CD14-positive monocyte (primary cell): ENCODE data around the gene PCDHB13. TPM values are rescaled to one million over a fixed set of nuclear protein-coding genes. Genes with fewer than 3 reads are reported as not detected.
A peak's percentile ranks its signal among the peaks of the same experiment; 100 is the strongest.
"Not testable (repeated sequence)": the region's sequence is repeated elsewhere in the genome, so short reads cannot be mapped to it uniquely, and the experiment has no call there.

ENCODE experiments used
- DNase-seq, 3 donors: peaks; one replicate each; pipeline ENCODE4 v3.0.0-alpha.2; 2011 to 2022
- H2AFZ ChIP-seq: 2 replicates; pipeline ENCODE4 v1.6.0; 2012; ENCODE audit warnings: mild to moderate bottlenecking, low read depth, low read length, inconsistent platforms; ENCODE audit not compliant: insufficient read depth, poor library complexity, severe bottlenecking
- H3K27ac ChIP-seq, 2 donors: 1 replicate in 1 of 2; 2 replicates in 1 of 2; pipeline ENCODE4 v1.5.1; 2012 to 2013; ENCODE audit warnings: low read length in 2 of 2, control low read depth in 1 of 2, inconsistent platforms in 1 of 2, low read depth in 1 of 2, mild to moderate bottlenecking in 1 of 2
- H3K27me3 ChIP-seq, 2 donors: one replicate each; pipeline versions ENCODE4 v1.6.0 to v1.6.1; 2011 to 2013; ENCODE audit warnings: low read length in 2 of 2; ENCODE audit not compliant: control insufficient read depth in 2 of 2, insufficient read depth in 2 of 2
- H3K36me3 ChIP-seq, 2 donors: replicated peaks in 1 of 2; 1 replicate in 1 of 2; 2 replicates in 1 of 2; pipeline versions ENCODE4 v1.5.1 to v1.6.1; 2012 to 2013; ENCODE audit warnings: low read length in 2 of 2, control low read depth in 1 of 2, inconsistent platforms in 1 of 2, mild to moderate bottlenecking in 1 of 2; ENCODE audit not compliant: insufficient read depth in 2 of 2, control insufficient read depth in 1 of 2
- H3K4me1 ChIP-seq, 2 donors: 1 replicate in 1 of 2; 2 replicates in 1 of 2; pipeline versions ENCODE4 v1.5.1 to v1.6.1; 2012 to 2013; ENCODE audit warnings: low read length in 2 of 2, control low read depth in 1 of 2, inconsistent platforms in 1 of 2, mild to moderate bottlenecking in 1 of 2, moderate library complexity in 1 of 2; ENCODE audit not compliant: insufficient read depth in 2 of 2, control insufficient read depth in 1 of 2
- H3K4me2 ChIP-seq: replicated peaks from 2 replicates; pipeline ENCODE3; 2012; ENCODE audit warnings: low read length, moderate library complexity, mild to moderate bottlenecking; ENCODE audit not compliant: poor library complexity, severe bottlenecking; ENCODE audit errors: extremely low read depth
- H3K4me3 ChIP-seq, 3 experiments: fragments of 200-600 bp in 1 of 3; sonication (generic) in 1 of 3; replicated peaks in 1 of 3; 1 replicate in 2 of 3; 2 replicates in 1 of 3; pipeline ENCODE4 v1.5.1; 2011 to 2013; ENCODE audit warnings: low read length in 3 of 3, mild to moderate bottlenecking in 3 of 3, control low read depth in 2 of 3, low read depth in 2 of 3, inconsistent platforms in 1 of 3, moderate library complexity in 1 of 3
- H3K79me2 ChIP-seq: 2 replicates; pipeline ENCODE4 v1.6.0; 2012; ENCODE audit warnings: mild to moderate bottlenecking, control low read depth, inconsistent platforms, low read length, moderate library complexity; ENCODE audit not compliant: insufficient read depth
- H3K9ac ChIP-seq: 2 replicates; pipeline ENCODE4 v1.6.0; 2017; ENCODE audit warnings: low read length, mild to moderate bottlenecking; ENCODE audit not compliant: insufficient read depth, poor library complexity, severe bottlenecking
- H3K9me3 ChIP-seq, 2 donors: replicated peaks in 1 of 2; 1 replicate in 1 of 2; 2 replicates in 1 of 2; pipeline versions ENCODE4 v1.5.1 to v1.6.1; 2012 to 2013; ENCODE audit warnings: low read length in 2 of 2, control low read depth in 1 of 2; ENCODE audit not compliant: control insufficient read depth in 1 of 2, insufficient read depth in 1 of 2
- H4K20me1 ChIP-seq: 2 replicates; pipeline ENCODE4 v1.6.0; 2012; ENCODE audit warnings: mild to moderate bottlenecking, low read length, control low read depth, moderate library complexity; ENCODE audit not compliant: insufficient read depth
- H3K27ac Mint-ChIP-seq, 7 donors: one replicate each; pipeline ENCODE4 v1.8.0; 2020; ENCODE audit warnings: mild to moderate bottlenecking in 7 of 7, mixed read lengths in 7 of 7, moderate library complexity in 6 of 7, inconsistent platforms in 2 of 7
- H3K27me3 Mint-ChIP-seq, 3 donors: one replicate each; pipeline ENCODE4 v1.8.0; 2021 to 2022; ENCODE audit warnings: low read depth in 3 of 3, mild to moderate bottlenecking in 3 of 3, mixed read lengths in 3 of 3, moderate library complexity in 3 of 3, inconsistent platforms in 1 of 3
- H3K36me3 Mint-ChIP-seq, 2 donors: one replicate each; pipeline ENCODE4 v1.8.0; 2020; ENCODE audit warnings: mixed read lengths in 2 of 2, inconsistent platforms in 1 of 2, mild to moderate bottlenecking in 1 of 2
- H3K4me1 Mint-ChIP-seq: one replicate; pipeline ENCODE4 v1.8.0; 2020; ENCODE audit warnings: mild to moderate bottlenecking, mixed read lengths
- H3K4me3 Mint-ChIP-seq, 2 donors: one replicate each; pipeline ENCODE4 v1.8.0; 2020; ENCODE audit warnings: mild to moderate bottlenecking in 2 of 2, mixed read lengths in 2 of 2, moderate library complexity in 1 of 2
- H3K9me3 Mint-ChIP-seq, 7 donors: one replicate each; pipeline ENCODE4 v1.8.0; 2020 to 2022; ENCODE audit warnings: mixed read lengths in 7 of 7, mild to moderate bottlenecking in 6 of 7, moderate library complexity in 6 of 7, inconsistent platforms in 2 of 7
- CTCF ChIP-seq: fragments of 200-600 bp; IDR thresholded peaks from one replicate; pipeline ENCODE4 v1.8.0; 2022; ENCODE audit warnings: antibody characterized with exemption, mild to moderate bottlenecking
- WGBS: methylation state at CpG from one replicate; pipeline ENCODE4 v1.1.5; 2013; ENCODE audit warnings: missing lambda C conversion rate; ENCODE audit not compliant: insufficient coverage; 5-methylcytosine and 5-hydroxymethylcytosine counted together
- intact Hi-C, 2 donors: fragments of 100-400 bp; cut with micrococcal nuclease; formaldehyde crosslinking; loops; one replicate each; pipeline versions ENCODE4 v1.15.0 to v1.15.1; 2023
- polyA plus RNA-seq, 3 donors: library from polyadenylated mRNA; depleted of rRNA in 1 of 3; unstranded in 2 of 3; stranded (reverse) in 1 of 3; fragments of 300-500 nt in 2 of 3; fragments of >200 nt in 1 of 3; fragmentation: Illumina TruSeq in 2 of 3; gene quantifications; 1 replicate in 2 of 3; 2 replicates in 1 of 3; pipeline ENCODE4 v1.2.3, GENCODE V29; 2012 to 2021

PCDHB13 gene
- polyA plus RNA-seq, 3 donors: not detected

- Mint-ChIP-seq H3K27me3 (peaks cover 10 to 50% (median 33%) of the 10 kb centered on the region in 3 donors), H3K9me3 (peaks cover 17 to 65% (median 59%) of the 10 kb centered on the region in 7 donors), H3K27ac (no peak within 1 kb of the TSS), H3K4me3 (no peak within 1 kb of the TSS), H3K36me3 (no peaks in the 10 kb centered on the region), H3K4me1 (no peaks in the 10 kb centered on the region)
- no peak within 1 kb of the TSS for H2AFZ ChIP-seq
- 4% methylated on average over 4 of the region's 9 CpGs for WGBS
- H3K36me3 ChIP-seq: no peaks in the 10 kb centered on the region
- H3K4me1 ChIP-seq: no peaks in the 10 kb centered on the region
- no peaks in the 10 kb centered on the region for H4K20me1 ChIP-seq
- intact Hi-C loops: no loop called here
- no peak within 1 kb of the TSS for H3K27ac ChIP-seq
- H3K27me3 ChIP-seq: peaks cover 2 to 39% of the 10 kb centered on the region in 2 donors
- no peak for DNase-seq
- no peak for TF ChIP-seq CTCF
- H3K4me2 ChIP-seq: no peak within 1 kb of the TSS
- H3K9me3 ChIP-seq: peaks cover 44 to 57% of the 10 kb centered on the region in 2 donors
- no peaks in the 10 kb centered on the region for H3K79me2 ChIP-seq
- H3K4me3 ChIP-seq: no peak within 1 kb of the TSS
- H3K9ac ChIP-seq: no peak within 1 kb of the TSS
Observed at GRCh38 chr5:141186897-141187512, 26.7 kb upstream of the PCDHB13 start, which contains the start of gene PCDHB9. Gene PCDHB9, plus strand, starts transcription at chr5:141187161. Its CDS starts 158 bp downstream, at chr5:141187319.

- not testable (repeated sequence) for H3K4me1 ChIP-seq
Observed at GRCh38 chr5:141188682-141189081, 25.0 kb upstream of the PCDHB13 start.

GRCh38 chr5:141189131-141189530, 24.6 kb upstream of the PCDHB13 start:
- H2AFZ ChIP-seq, H4K20me1 ChIP-seq, H3K4me2 ChIP-seq, H3K27ac Mint-ChIP-seq, H3K4me1 ChIP-seq, H3K4me1 Mint-ChIP-seq, H3K36me3 Mint-ChIP-seq, H3K79me2 ChIP-seq, intact Hi-C loops, H3K27ac ChIP-seq, H3K36me3 ChIP-seq, H3K4me3 ChIP-seq, DNase-seq, H3K9ac ChIP-seq: not testable (repeated sequence)
- Histone ChIP-seq H3K27me3 (peaks cover 2 to 32% of the 10 kb centered on the region in 2 donors), H3K9me3 (peaks cover 36 to 50% of the 10 kb centered on the region in 2 donors)
- WGBS: 21% methylated on average over 9 of the region's 35 CpGs
- Mint-ChIP-seq H3K4me3 (peak overlapping the region in 1 of 2 donors; percentile 39), H3K27me3 (peaks cover 10 to 43% (median 37%) of the 10 kb centered on the region in 3 donors), H3K9me3 (peaks cover 18 to 66% (median 58%) of the 10 kb centered on the region in 7 donors)

More at GRCh38 chr5:141188682-141189081, 25.0 kb upstream of the PCDHB13 start:
- H2AFZ ChIP-seq, DNase-seq, H3K4me3 Mint-ChIP-seq, H3K4me1 Mint-ChIP-seq, H3K27ac ChIP-seq, H3K79me2 ChIP-seq, H4K20me1 ChIP-seq, H3K36me3 Mint-ChIP-seq, H3K9ac ChIP-seq, H3K4me2 ChIP-seq, H3K36me3 ChIP-seq, intact Hi-C loops, H3K27ac Mint-ChIP-seq, H3K4me3 ChIP-seq: not testable (repeated sequence)
- 29% methylated on average over 13 of the region's 37 CpGs for WGBS
- Histone ChIP-seq H3K9me3 (peaks cover 36 to 52% of the 10 kb centered on the region in 2 donors), H3K27me3 (peaks cover 2 to 33% of the 10 kb centered on the region in 2 donors)
- Mint-ChIP-seq H3K27me3 (peaks cover 10 to 44% (median 37%) of the 10 kb centered on the region in 3 donors), H3K9me3 (peaks cover 18 to 65% (median 57%) of the 10 kb centered on the region in 7 donors)
